ENCODE results near the gene HSPA5.

The HSPA5 gene

GRCh38 chr9:125189361-125190289 lies 51.5 kb downstream of the HSPA5 start, which contains the start of gene PPP6C:
Gene PPP6C (minus strand): TSS chr9:125189803. CDS start chr9:125189718, 85 bp downstream.
- peak; percentile 95 for DNase-seq

GRCh38 chr9:125189011-125189360 lies 52.2 kb downstream of the HSPA5 start:
- DNase-seq, result no peak

All from DMS79 treated with DMSO at 0.1 percent for 48 hours (cell line).